ES-I3 (cell line): ENCODE measurements around the gene CDX1.

Source experiments
- H3K36me3 ChIP-seq: 2 replicates; pipeline ENCODE4 v1.6.1; 2013; ENCODE audit warnings: mild to moderate bottlenecking, low read length, control low read depth, moderate library complexity; ENCODE audit not compliant: insufficient read depth
- H3K4me1 ChIP-seq: 2 replicates; pipeline ENCODE4 v1.6.1; 2013; ENCODE audit warnings: mild to moderate bottlenecking, control low read depth, low read length; ENCODE audit not compliant: insufficient read depth
- H3K9ac ChIP-seq: 2 replicates; pipeline ENCODE4 v1.6.1; 2013; ENCODE audit warnings: low read depth, mild to moderate bottlenecking, low read length, moderate library complexity
- H3K9me3 ChIP-seq: 2 replicates; pipeline ENCODE4 v1.6.1; 2013; ENCODE audit warnings: mild to moderate bottlenecking, low read length, moderate library complexity; ENCODE audit not compliant: control insufficient read depth, insufficient read depth

Gene CDX1

DNA sequence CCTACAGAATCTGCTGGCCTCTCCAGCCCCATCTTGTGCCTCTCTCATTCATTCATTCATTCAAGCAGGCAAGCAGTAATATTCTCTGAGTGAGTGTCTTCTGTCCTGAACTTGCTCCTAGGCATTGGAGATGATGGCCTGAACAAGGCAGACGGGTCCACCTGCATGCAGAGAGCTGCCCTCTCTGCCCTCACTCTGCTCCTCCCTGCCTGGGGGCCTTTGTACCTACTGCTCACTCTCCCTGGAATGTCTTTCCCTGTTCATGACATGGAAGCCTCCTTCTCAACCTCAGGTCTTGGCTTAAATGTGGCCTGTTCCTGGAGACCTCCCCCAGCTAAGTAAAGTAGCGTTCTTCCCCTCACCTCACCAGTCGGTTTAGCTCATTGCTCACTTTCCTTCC lies 6.6 kb downstream of the CDX1 start:
- Histone ChIP-seq H3K9ac (no peak overlapping the region), H3K9me3 (no peaks in the 10 kb centered on the region), H3K36me3 (no peaks in the 10 kb centered on the region), H3K4me1 (peaks cover 4% of the 10 kb centered on the region; the same call in 1 of the 2 replicates)

DNA sequence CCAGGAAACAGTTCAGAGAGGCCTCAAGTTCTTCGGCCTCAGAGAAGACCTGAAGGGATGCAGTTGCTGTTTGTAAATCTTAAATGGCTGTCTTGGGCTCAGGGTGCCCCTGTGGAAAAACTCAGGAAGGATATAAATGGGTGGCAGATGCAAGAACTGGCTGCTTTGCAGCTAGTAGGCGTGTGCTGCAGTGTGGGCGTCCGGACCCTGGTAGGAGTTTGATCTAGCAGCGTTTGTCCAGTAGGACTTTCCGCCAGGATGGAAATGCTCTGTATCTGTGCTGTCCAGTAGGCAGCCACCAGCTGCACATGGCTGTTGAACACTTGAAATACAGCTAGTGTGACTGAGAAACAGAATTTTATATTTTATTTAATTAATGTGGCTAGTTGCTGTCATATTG lies 7.7 kb downstream of the CDX1 start:
- Histone ChIP-seq H3K9ac (no peak overlapping the region), H3K36me3 (no peaks in the 10 kb centered on the region), H3K9me3 (no peaks in the 10 kb centered on the region), H3K4me1 (no peaks in the 10 kb centered on the region)

DNA sequence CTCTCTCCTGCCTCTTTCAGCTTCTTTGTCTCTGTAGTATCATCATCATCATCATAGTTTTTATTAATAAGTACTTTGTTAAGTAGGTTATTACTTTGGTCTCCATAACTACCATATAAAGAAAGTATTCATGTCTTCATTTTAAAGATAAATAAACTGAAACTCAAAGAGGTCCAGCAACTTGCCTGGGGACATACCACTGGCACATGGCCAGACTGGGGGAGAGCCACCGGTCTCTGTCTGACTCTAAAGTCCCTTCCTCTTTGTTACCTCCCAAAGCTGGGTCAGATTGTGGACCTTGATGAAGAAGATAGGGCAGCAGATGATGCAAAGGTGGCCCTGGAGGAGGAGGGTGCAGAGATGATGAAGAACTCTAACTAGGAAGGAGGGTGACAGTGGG lies 8.5 kb downstream of the CDX1 start:
- no peaks in the 10 kb centered on the region for H3K4me1 ChIP-seq
- no peaks in the 10 kb centered on the region for H3K9me3 ChIP-seq

DNA sequence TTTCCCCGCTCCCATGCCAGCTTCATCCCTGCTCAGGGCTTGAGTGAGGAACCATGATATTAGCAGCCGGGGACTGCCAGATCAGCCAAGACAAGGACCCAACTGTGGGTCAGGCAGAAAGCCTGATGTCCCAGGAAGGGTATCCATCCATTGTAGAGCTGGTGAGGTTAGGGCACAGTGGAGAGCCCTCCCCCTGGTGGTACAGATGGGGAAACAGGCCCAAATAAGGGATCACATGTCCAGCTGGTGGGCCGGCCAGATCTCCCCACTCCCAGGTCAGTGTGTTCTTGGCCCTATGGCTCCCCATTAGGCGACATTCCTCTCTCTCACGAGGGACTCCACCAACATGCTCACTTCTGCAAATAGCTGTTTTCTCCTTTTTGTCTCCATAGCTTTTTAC lies 9.0 kb downstream of the CDX1 start:
- H3K36me3 ChIP-seq = no peaks in the 10 kb centered on the region
- no peaks in the 10 kb centered on the region for H3K9me3 ChIP-seq
- H3K9ac ChIP-seq = no peak overlapping the region
- H3K4me1 ChIP-seq = no peaks in the 10 kb centered on the region

More for the DNA sequence above, 8.5 kb downstream of the CDX1 start:
- H3K9ac ChIP-seq = no peak overlapping the region
- no peaks in the 10 kb centered on the region for H3K36me3 ChIP-seq

DNA sequence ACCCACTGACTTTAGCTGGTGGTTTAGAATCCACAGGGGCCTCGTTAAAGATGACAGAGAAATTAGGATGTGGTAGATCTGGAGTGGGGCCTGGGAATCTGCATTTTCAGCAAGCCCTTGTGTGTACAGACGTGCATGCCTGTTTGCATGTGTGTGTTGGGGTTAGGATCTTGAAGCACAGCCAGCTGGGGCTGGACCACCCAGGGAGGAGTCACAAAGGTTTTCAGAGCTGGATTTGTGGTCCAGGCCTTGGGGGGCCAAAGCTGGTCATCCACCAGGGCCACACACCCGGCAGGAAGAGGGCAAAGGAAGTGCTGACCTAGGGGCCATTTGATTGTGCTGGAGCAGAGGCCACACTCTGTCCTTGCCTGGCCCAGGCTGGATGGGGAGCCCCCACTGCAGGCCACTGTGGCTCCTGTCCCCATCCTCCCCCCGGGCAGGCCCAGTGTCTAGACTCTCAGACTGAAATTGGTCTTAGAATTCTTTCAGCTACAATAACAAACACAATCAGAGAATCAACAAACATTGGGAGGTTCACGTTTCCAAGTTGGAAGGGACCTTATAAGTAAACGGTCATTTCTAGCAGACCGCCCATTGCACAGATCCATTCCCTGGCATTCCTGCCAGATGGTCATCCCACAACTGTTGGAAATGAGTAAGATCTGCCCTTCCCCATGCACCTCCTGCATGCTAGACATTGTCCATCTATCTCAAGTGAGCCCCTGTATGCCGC lies 10.3 kb downstream of the CDX1 start:
- no peak overlapping the region for H3K9ac ChIP-seq
- H3K4me1 ChIP-seq = no peaks in the 10 kb centered on the region
- H3K9me3 ChIP-seq = no peaks in the 10 kb centered on the region
- H3K36me3 ChIP-seq = no peaks in the 10 kb centered on the region

DNA sequence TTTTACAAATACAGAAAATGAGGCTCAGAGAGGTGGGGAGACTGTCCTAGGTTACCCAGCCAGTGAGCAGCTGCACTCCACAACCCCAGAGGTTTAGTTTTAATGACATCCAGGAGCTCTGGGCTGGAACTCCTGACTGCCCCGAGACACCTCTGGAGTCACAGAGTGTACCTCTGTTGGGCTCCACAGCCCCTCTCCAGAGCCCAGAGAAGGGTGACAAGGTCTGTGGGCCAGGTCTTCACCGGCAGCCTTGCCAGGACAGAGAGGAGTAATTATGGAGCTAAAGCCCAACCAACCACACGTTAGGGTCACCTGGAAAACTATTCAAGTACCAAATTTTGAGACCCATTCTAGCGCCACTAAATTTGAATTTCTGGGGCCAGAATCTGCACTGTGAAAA lies 11.1 kb downstream of the CDX1 start:
- Histone ChIP-seq H3K4me1 (no peaks in the 10 kb centered on the region), H3K36me3 (no peaks in the 10 kb centered on the region), H3K9ac (no peak overlapping the region), H3K9me3 (no peaks in the 10 kb centered on the region)

DNA sequence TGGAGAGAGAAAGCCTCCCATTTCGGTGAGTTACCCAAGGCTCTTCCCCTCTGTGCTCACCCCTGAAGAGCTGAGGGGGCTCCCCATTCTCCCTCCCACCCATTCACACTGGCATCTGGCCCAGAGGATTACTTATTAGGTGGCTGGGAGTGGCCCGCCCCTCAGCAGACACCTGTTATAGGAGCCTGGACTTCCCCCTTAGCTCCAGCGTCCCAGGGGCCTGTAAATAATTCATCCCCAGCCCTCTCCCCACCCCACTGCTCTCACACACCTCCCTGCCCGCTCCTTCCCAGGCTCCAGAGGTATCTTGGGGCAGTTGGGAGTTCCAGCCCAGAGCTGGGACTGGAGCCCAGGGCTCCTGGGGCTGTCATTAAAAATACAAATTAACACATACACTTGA lies 11.7 kb downstream of the CDX1 start:
- H3K9ac ChIP-seq = no peak overlapping the region
- H3K36me3 ChIP-seq = no peaks in the 10 kb centered on the region
- H3K9me3 ChIP-seq = no peaks in the 10 kb centered on the region
- H3K4me1 ChIP-seq = no peaks in the 10 kb centered on the region

DNA sequence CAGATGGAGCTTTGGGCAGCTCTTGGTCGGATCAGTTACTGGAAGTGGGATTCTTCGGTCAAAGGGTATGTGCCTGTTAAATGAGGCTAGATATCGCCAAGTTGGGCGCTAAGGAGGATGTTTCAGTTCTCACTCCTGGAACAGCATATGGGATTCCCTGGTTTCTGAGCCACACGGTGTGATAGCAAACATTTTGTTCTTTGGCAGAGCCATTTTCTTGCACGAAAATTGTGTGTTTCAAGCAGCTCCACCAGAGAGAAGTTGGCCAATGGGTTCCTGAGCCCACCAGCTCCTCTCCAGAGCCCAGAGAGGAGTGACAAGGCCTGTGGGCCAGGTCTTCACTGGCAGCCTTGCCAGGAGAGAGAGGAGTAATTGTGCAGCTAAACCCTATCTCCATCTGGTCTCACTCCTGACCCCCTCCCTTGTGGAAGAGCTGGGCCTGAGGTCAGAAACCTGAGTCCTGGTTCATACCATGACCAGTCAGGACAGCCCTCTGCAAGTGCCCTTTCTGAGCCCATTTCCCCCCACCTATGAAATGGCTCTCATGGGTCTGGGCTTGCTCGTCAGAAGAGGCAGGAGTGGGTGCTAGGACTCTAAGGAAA lies 12.5 kb downstream of the CDX1 start:
- no peaks in the 10 kb centered on the region for H3K9me3 ChIP-seq
- no peak overlapping the region for H3K9ac ChIP-seq
- H3K36me3 ChIP-seq = no peaks in the 10 kb centered on the region
- H3K4me1 ChIP-seq = no peaks in the 10 kb centered on the region

DNA sequence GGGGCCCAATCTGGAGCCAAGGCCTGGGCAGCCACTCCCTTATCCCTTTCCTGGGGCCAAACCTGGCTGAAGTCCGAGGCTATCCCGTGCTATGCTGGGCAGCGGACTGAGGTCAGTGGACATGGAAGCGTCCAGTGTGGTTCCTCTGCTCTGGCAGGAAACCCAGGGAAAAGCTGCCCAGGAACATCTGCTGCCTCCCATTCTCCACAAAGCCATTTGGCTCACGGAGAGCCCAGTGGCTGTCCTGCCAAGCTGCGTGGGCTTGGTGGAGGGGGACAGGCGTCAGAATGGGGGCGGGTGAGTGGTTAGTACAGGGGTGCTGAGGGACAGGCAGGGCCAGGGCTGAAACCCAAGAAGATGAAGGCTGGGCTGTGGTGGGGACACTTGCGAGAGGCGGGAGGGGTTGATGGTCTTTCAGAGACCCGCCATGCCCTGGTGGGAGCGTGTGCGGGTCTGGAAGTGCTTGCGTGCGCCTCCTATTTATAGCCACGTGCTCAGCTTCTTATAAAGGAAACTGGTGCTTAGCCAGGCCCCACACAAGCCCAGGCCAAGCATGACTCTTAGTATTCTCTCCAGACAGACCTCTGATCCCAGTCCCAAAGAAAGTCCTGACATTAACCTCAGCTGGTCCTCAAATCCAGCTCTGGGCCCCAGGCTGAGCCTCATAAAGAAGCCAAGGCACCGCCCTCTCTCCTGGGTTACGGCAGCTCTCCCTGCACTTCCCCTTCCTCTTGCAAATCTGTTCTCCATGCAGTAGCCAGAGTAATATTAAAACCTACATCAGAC lies 13.9 kb downstream of the CDX1 start:
- H3K9me3 ChIP-seq = no peaks in the 10 kb centered on the region
- no peaks in the 10 kb centered on the region for H3K36me3 ChIP-seq
- peaks cover 2% of the 10 kb centered on the region for H3K4me1 ChIP-seq
- H3K9ac ChIP-seq = no peak overlapping the region

DNA sequence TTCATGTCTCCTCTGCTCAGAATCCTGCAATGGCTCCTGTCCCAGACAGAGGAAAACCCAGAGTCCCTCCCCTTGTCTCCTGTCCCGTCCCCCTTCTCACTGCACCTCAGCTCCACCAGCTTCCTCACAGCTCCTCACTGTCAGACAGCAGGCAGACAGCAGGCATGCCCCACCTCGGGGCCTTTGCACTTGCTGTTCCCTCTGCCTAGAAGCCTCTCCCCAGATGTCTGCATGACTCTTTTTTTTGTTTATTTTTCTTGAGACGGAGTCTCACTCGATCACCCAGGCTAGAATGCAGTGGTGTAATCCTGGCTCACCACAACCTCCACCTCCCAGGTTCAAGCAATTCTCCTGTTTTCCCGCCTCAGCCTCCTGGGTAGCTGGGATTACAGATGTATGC lies 14.4 kb downstream of the CDX1 start:
- no peak overlapping the region for H3K9ac ChIP-seq
- no peaks in the 10 kb centered on the region for H3K36me3 ChIP-seq
- peaks cover 8% of the 10 kb centered on the region for H3K4me1 ChIP-seq
- H3K9me3 ChIP-seq = no peaks in the 10 kb centered on the region

DNA sequence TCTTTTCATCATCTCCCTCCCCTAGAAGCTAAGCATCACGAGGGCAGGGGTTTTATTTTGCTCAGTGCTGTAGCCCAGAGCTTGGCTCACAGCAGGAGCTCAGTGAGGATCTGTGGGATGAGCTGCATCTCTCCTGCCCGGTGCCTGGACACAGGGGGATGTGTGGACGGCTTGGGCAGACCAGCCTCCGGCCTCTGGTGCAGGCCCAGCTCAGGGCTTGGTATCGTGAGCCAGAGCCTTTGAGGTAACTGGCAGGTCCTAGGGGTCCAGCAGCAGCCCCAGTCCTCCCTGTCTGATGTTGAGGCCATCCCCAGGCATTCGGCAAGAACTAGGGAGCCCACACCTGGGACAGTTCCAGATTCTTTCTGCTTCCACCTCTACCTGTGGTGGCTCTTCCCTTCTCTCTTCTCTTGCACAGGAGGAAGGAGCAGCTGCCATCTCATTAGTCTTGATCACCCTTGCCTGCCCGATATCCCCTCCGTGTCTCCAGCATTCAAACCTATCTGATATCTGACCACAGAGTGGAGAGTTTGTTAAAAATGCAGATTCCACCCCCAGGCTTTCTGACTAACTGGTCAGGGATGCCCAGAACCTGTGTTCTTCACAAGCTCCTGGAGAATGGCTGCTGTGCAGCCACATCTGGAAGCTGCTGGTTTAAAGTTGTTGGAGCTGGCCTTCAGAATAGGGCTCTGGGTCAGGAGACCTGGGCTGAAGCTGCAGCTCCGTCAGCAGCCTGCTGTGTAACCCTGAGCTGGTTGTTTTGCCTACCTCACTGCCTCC lies 15.4 kb downstream of the CDX1 start:
- peaks cover 16% of the 10 kb centered on the region for H3K4me1 ChIP-seq

DNA sequence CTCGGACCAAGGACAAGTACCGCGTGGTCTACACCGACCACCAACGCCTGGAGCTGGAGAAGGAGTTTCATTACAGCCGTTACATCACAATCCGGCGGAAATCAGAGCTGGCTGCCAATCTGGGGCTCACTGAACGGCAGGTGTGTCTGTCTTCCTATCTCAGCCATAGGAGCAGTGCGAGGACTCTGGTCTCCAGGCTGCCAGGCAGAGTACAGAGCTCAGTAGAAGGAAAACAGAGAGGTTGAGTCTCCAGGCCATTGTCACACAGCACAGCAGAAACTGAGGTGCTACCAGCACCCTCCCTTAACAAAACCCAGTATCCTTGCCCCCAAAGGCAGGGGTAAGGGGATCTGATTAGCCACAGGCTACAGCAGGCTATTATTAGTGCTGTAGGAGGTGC lies 16.2 kb downstream of the CDX1 start:
- Histone ChIP-seq H3K9ac (no peak overlapping the region), H3K4me1 (peaks cover 16% of the 10 kb centered on the region), H3K36me3 (no peaks in the 10 kb centered on the region), H3K9me3 (no peaks in the 10 kb centered on the region)

More for the DNA sequence above, 15.4 kb downstream of the CDX1 start:
- no peaks in the 10 kb centered on the region for H3K9me3 ChIP-seq
- H3K9ac ChIP-seq = no peak overlapping the region
- H3K36me3 ChIP-seq = no peaks in the 10 kb centered on the region

DNA sequence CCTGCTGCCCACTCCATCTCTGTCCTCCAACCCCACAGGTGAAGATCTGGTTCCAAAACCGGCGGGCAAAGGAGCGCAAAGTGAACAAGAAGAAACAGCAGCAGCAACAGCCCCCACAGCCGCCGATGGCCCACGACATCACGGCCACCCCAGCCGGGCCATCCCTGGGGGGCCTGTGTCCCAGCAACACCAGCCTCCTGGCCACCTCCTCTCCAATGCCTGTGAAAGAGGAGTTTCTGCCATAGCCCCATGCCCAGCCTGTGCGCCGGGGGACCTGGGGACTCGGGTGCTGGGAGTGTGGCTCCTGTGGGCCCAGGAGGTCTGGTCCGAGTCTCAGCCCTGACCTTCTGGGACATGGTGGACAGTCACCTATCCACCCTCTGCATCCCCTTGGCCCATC lies 16.9 kb downstream of the CDX1 start:
- Histone ChIP-seq H3K36me3 (no peaks in the 10 kb centered on the region), H3K9me3 (no peaks in the 10 kb centered on the region), H3K9ac (no peak overlapping the region), H3K4me1 (peaks cover 16% of the 10 kb centered on the region)

DNA sequence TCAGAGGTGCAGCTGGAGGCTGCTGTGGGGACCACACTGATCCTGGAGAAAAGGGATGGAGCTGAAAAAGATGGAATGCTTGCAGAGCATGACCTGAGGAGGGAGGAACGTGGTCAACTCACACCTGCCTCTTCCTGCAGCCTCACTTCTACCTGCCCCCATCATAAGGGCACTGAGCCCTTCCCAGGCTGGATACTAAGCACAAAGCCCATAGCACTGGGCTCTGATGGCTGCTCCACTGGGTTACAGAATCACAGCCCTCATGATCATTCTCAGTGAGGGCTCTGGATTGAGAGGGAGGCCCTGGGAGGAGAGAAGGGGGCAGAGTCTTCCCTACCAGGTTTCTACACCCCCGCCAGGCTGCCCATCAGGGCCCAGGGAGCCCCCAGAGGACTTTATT lies 17.4 kb downstream of the CDX1 start:
- Histone ChIP-seq H3K36me3 (no peaks in the 10 kb centered on the region), H3K4me1 (peaks cover 16% of the 10 kb centered on the region), H3K9me3 (no peaks in the 10 kb centered on the region), H3K9ac (no peak overlapping the region)
